HL-60 (cell line): ENCODE data around the gene HIVEP1.

Experiments used
- DNase-seq, 2 experiments: peaks; one replicate each; pipeline ENCODE4 v3.0.0-alpha.2; 2010 to 2020; ENCODE audit warnings: low read depth in 1 of 2, low spot score in 1 of 2
- H3K27ac ChIP-seq: fragments of 250-450 bp; sonication (Bioruptor Pico); replicated peaks from 2 replicates; pipeline ENCODE4 v1.5.1; 2020; ENCODE audit warnings: mild to moderate bottlenecking, moderate library complexity
- H3K27me3 ChIP-seq: fragments of 250-450 bp; sonication (Bioruptor Pico); 2 replicates; pipeline ENCODE4 v1.5.1; 2021; ENCODE audit warnings: mild to moderate bottlenecking, moderate library complexity; ENCODE audit not compliant: insufficient read depth, poor library complexity, severe bottlenecking
- H3K4me3 ChIP-seq: replicated peaks from 2 replicates; pipeline ENCODE4 v1.5.1; 2011; ENCODE audit warnings: mild to moderate bottlenecking, control low read depth, low read length; ENCODE audit not compliant: insufficient read depth
- GABPA ChIP-seq: IDR thresholded peaks from 2 replicates; pipeline ENCODE4 v1.6.1; 2012; ENCODE audit warnings: low read depth
- POLR2AphosphoS5 ChIP-seq: IDR thresholded peaks from 2 replicates; pipeline ENCODE4 v1.6.1; 2012; ENCODE audit warnings: low read depth
- SPI1 ChIP-seq: IDR thresholded peaks from 2 replicates; pipeline ENCODE4 v1.6.1; 2012; ENCODE audit warnings: low read depth, mild to moderate bottlenecking, borderline replicate concordance
- TF ChIP-seq, protein P1 (sequence below): IDR thresholded peaks from one replicate; pipeline ENCODE4 v1.5.1; 2011; ENCODE audit warnings: low read length, control low read depth, inconsistent platforms; ENCODE audit not compliant: insufficient read depth
- TF ChIP-seq, protein P2 (sequence below): IDR thresholded peaks from 2 replicates; pipeline ENCODE4 v1.6.1; 2012; ENCODE audit warnings: low read depth; ENCODE audit not compliant: insufficient replicate concordance

The HIVEP1 gene

DNA sequence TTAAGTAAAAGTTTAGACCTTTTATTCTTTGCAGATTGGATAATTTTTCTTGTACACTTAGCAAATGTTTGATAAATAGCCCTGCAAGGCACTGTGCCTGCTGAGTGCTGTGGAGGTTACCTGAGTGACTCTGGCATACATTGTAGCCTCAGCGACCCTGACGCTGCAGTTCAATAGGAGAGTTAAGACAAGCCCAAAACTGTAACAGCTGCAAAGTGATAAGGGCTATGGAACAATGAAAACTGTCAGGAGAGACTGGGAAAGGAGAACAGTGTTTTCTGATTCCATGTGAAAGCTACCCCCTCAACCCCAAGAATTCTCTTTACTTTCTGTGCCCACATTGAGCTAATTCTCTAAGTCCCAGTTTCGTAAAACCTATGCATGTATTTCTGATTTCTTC lies 22.2 kb downstream of the HIVEP1 start:
- DNase-seq: no peak
- TF ChIP-seq POLR2AphosphoS5 (no peak), SPI1 (no peak), GABPA (no peak)
- TF ChIP-seq, protein P1, sequence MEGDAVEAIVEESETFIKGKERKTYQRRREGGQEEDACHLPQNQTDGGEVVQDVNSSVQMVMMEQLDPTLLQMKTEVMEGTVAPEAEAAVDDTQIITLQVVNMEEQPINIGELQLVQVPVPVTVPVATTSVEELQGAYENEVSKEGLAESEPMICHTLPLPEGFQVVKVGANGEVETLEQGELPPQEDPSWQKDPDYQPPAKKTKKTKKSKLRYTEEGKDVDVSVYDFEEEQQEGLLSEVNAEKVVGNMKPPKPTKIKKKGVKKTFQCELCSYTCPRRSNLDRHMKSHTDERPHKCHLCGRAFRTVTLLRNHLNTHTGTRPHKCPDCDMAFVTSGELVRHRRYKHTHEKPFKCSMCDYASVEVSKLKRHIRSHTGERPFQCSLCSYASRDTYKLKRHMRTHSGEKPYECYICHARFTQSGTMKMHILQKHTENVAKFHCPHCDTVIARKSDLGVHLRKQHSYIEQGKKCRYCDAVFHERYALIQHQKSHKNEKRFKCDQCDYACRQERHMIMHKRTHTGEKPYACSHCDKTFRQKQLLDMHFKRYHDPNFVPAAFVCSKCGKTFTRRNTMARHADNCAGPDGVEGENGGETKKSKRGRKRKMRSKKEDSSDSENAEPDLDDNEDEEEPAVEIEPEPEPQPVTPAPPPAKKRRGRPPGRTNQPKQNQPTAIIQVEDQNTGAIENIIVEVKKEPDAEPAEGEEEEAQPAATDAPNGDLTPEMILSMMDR: no peak
- TF ChIP-seq, protein P2, sequence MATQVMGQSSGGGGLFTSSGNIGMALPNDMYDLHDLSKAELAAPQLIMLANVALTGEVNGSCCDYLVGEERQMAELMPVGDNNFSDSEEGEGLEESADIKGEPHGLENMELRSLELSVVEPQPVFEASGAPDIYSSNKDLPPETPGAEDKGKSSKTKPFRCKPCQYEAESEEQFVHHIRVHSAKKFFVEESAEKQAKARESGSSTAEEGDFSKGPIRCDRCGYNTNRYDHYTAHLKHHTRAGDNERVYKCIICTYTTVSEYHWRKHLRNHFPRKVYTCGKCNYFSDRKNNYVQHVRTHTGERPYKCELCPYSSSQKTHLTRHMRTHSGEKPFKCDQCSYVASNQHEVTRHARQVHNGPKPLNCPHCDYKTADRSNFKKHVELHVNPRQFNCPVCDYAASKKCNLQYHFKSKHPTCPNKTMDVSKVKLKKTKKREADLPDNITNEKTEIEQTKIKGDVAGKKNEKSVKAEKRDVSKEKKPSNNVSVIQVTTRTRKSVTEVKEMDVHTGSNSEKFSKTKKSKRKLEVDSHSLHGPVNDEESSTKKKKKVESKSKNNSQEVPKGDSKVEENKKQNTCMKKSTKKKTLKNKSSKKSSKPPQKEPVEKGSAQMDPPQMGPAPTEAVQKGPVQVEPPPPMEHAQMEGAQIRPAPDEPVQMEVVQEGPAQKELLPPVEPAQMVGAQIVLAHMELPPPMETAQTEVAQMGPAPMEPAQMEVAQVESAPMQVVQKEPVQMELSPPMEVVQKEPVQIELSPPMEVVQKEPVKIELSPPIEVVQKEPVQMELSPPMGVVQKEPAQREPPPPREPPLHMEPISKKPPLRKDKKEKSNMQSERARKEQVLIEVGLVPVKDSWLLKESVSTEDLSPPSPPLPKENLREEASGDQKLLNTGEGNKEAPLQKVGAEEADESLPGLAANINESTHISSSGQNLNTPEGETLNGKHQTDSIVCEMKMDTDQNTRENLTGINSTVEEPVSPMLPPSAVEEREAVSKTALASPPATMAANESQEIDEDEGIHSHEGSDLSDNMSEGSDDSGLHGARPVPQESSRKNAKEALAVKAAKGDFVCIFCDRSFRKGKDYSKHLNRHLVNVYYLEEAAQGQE: no peak
- no peak overlapping the region for H3K4me3 ChIP-seq
- no peak overlapping the region for H3K27ac ChIP-seq
- no peaks in the 10 kb centered on the region for H3K27me3 ChIP-seq

DNA sequence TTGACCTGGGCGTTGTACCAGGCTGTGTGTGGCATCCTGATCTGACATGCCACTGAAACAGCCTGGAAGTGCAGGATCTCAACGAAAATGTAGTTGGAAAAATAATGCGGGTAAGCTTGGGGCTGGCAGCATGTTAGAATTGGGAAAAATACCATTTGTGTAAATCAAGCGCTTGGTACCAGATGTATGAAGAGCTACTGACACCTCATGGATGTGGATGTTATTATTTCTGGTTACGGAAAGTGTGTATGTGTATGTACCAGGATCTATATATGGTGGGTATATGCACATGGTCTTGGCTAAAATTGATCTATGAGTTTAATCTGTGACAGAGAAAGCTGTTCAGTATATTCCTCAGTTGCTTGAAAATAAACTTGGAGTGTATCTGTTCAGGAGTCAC lies 22.7 kb downstream of the HIVEP1 start:
- Histone ChIP-seq H3K27me3 (no peaks in the 10 kb centered on the region), H3K4me3 (no peak overlapping the region), H3K27ac (no peak overlapping the region)
- TF ChIP-seq, protein P2: no peak
- TF ChIP-seq SPI1 (no peak), POLR2AphosphoS5 (no peak), GABPA (no peak)
- TF ChIP-seq, protein P1: no peak
- DNase-seq: no peak

- TF ChIP-seq, protein P1: no peak
- TF ChIP-seq SPI1 (no peak), GABPA (no peak), POLR2AphosphoS5 (no peak)
- TF ChIP-seq, protein P2: no peak
- no peaks in the 10 kb centered on the region for H3K27me3 ChIP-seq
- DNase-seq: no peak
- no peak overlapping the region for H3K4me3 ChIP-seq
- H3K27ac ChIP-seq: no peak overlapping the region
Measured at GRCh38 chr6:12036766-12037165, 24.7 kb downstream of the HIVEP1 start.
